ENCODE results near the gene FHOD3.
A peak's percentile ranks its signal among the peaks of the same experiment; 100 is the strongest.

The FHOD3 gene

GRCh38 chr18:36511791-36512352 lies 214.4 kb downstream of the FHOD3 start:
- H3K4me3 ChIP-seq (ENCODE audit: low read depth, low read length): no peak overlapping the region
- H3K9me3 ChIP-seq (ENCODE audit: control insufficient read depth, insufficient read depth, low read depth, low read length): no peaks in the 10 kb centered on the region
- H3K36me3 ChIP-seq (ENCODE audit: control insufficient read depth in 2 of 2, insufficient read depth in 1 of 2, low read length in 2 of 2): no peaks in the 10 kb centered on the region
- ChIA-PET POLR2A (no interaction called here), CTCF (no interaction called here)
- H3K4me1 ChIP-seq (ENCODE audit: control insufficient read depth, insufficient read depth, low read length): peaks cover 8% of the 10 kb centered on the region
- H3K27ac ChIP-seq (ENCODE audit: extremely low read depth, low read depth, low read length): peak overlapping the region; percentile 40; the same call in 1 of the 2 replicates
- TF ChIP-seq ZNF621 (tag by site-specific recombination; IDR thresholded peaks at IDR 0.05) (no peak), ZNF394 (tag by site-specific recombination; IDR thresholded peaks at IDR 0.05; ENCODE audit: borderline replicate concordance) (0 out of 2 replicates have a peak, but pooled peaks have one; percentile 28), TRIM28 (IDR thresholded peaks at IDR 0.05; ENCODE audit: borderline replicate concordance, low read length) (peak; percentile 97), ZNF600 (tag by site-specific recombination; IDR thresholded peaks at IDR 0.05) (peak; percentile 40; the same call in 1 of the 2 replicates), OVOL3 (tag by site-specific recombination; IDR thresholded peaks at IDR 0.05) (peak; percentile 81), ZNF214 (tag by site-specific recombination; IDR thresholded peaks at IDR 0.05; ENCODE audit: borderline replicate concordance) (no peak), ZNF266 (tag by site-specific recombination; IDR thresholded peaks at IDR 0.05; ENCODE audit: low read depth) (no peak), ZNF561 (tag by site-specific recombination; IDR thresholded peaks at IDR 0.05; ENCODE audit: borderline replicate concordance) (peak; percentile 57; the same call in 1 of the 2 replicates), ZNF626 (tag by site-specific recombination; IDR thresholded peaks at IDR 0.05) (0 out of 2 replicates have a peak, but pooled peaks have one; percentile 40), ZSCAN16 (tag by site-specific recombination; IDR thresholded peaks at IDR 0.05) (no peak), ZIC2 (tag by site-specific recombination; IDR thresholded peaks at IDR 0.05) (peak; percentile 82), FEZF1 (tag by site-specific recombination; IDR thresholded peaks at IDR 0.05) (peak; percentile 93), ZFP41 (tag by site-specific recombination; IDR thresholded peaks at IDR 0.05; ENCODE audit: borderline replicate concordance) (no peak), ZNF19 (tag by site-specific recombination; IDR thresholded peaks at IDR 0.05; ENCODE audit: low read depth) (peak; percentile 89; the same call in 1 of the 2 replicates), ZNF501 (tag by site-specific recombination; IDR thresholded peaks at IDR 0.05) (0 out of 2 replicates have a peak, but pooled peaks have one; percentile 44), ZBTB17 (tag by site-specific recombination; IDR thresholded peaks at IDR 0.05) (0 out of 2 replicates have a peak, but pooled peaks have one; percentile 35), ZBTB10 (tag by site-specific recombination; IDR thresholded peaks at IDR 0.05) (no peak), ZBTB44 (tag by site-specific recombination; IDR thresholded peaks at IDR 0.05) (peak; percentile 90), ZNF18 (tag by site-specific recombination; IDR thresholded peaks at IDR 0.05) (peak; percentile 62; the same call in 1 of the 2 replicates), PRDM6 (tag by site-specific recombination; IDR thresholded peaks at IDR 0.05) (peak; percentile 98), ZNF792 (tag by site-specific recombination; IDR thresholded peaks at IDR 0.05) (0 out of 2 replicates have a peak, but pooled peaks have one; percentile 24), ZNF596 (tag by site-specific recombination; IDR thresholded peaks at IDR 0.05) (peak; percentile 54), OSR2 (tag by site-specific recombination; IDR thresholded peaks at IDR 0.05) (peak; percentile 90), GLIS1 (tag by site-specific recombination; IDR thresholded peaks at IDR 0.05) (peak; percentile 61)
- TF ChIP-seq, protein P1, sequence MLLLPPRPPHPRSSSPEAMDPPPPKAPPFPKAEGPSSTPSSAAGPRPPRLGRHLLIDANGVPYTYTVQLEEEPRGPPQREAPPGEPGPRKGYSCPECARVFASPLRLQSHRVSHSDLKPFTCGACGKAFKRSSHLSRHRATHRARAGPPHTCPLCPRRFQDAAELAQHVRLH (tag by site-specific recombination; IDR thresholded peaks at IDR 0.05): peak; percentile 86
- TF ChIP-seq, protein P2, sequence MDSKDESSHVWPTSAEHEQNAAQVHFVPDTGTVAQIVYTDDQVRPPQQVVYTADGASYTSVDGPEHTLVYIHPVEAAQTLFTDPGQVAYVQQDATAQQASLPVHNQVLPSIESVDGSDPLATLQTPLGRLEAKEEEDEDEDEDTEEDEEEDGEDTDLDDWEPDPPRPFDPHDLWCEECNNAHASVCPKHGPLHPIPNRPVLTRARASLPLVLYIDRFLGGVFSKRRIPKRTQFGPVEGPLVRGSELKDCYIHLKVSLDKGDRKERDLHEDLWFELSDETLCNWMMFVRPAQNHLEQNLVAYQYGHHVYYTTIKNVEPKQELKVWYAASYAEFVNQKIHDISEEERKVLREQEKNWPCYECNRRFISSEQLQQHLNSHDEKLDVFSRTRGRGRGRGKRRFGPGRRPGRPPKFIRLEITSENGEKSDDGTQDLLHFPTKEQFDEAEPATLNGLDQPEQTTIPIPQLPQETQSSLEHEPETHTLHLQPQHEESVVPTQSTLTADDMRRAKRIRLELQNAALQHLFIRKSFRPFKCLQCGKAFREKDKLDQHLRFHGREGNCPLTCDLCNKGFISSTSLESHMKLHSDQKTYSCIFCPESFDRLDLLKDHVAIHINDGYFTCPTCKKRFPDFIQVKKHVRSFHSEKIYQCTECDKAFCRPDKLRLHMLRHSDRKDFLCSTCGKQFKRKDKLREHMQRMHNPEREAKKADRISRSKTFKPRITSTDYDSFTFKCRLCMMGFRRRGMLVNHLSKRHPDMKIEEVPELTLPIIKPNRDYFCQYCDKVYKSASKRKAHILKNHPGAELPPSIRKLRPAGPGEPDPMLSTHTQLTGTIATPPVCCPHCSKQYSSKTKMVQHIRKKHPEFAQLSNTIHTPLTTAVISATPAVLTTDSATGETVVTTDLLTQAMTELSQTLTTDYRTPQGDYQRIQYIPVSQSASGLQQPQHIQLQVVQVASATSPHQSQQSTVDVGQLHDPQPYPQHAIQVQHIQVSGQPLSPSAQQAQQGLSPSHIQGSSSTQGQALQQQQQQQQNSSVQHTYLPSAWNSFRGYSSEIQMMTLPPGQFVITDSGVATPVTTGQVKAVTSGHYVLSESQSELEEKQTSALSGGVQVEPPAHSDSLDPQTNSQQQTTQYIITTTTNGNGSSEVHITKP (tag by site-specific recombination; IDR thresholded peaks at IDR 0.05): 0 out of 2 replicates have a peak, but pooled peaks have one; percentile 0
